Measurements from ENCODE around the gene DYNC2LI1.

GRCh38 chr2:43831543-43832294, 57.9 kb downstream of the DYNC2LI1 start:
- TF ChIP-seq EZH2 (IDR thresholded peaks at IDR 0.05; ENCODE audit: low read length) (peak; percentile 51), CTCF (optimal IDR thresholded peaks at IDR 0.05 in 1 of 3, IDR thresholded peaks at IDR 0.05 in 1 of 3, conservative IDR thresholded peaks at IDR 0.05 in 1 of 3; ENCODE audit: extremely low read depth in 1 of 3, insufficient read depth in 2 of 3, low read length in 3 of 3) (no peak)
